Osteoblast (primary cell): ENCODE measurements around the gene SLC17A8. TPM values are rescaled to one million over a fixed set of nuclear protein-coding genes. Genes with fewer than 3 reads are reported as not detected.

Experiments used
- DNase-seq: peaks from one replicate; pipeline ENCODE4 v3.0.0; 2011; ENCODE audit warnings: low spot score, mixed read lengths; ENCODE audit not compliant: insufficient read length; ENCODE audit errors: missing footprints
- H2AFZ ChIP-seq: 2 replicates; pipeline ENCODE4 v1.6.0; 2011; ENCODE audit warnings: mild to moderate bottlenecking, low read length
- H3K27ac ChIP-seq: 2 replicates; pipeline ENCODE4 v1.5.1; 2011; ENCODE audit warnings: mild to moderate bottlenecking, low read depth, low read length, moderate library complexity
- H3K27me3 ChIP-seq: 2 replicates; pipeline ENCODE4 v1.6.0; 2012; ENCODE audit warnings: mild to moderate bottlenecking, control low read depth, inconsistent platforms, low read length, moderate library complexity; ENCODE audit not compliant: insufficient read depth
- H3K36me3 ChIP-seq: 2 replicates; pipeline ENCODE4 v1.5.1; 2011; ENCODE audit warnings: mild to moderate bottlenecking, low read length, control low read depth, moderate library complexity; ENCODE audit not compliant: insufficient read depth
- H3K4me1 ChIP-seq: 2 replicates; pipeline ENCODE4 v1.5.1; 2011; ENCODE audit warnings: mild to moderate bottlenecking, low read length, control low read depth, moderate library complexity; ENCODE audit not compliant: insufficient read depth
- H3K4me2 ChIP-seq: 2 replicates; pipeline ENCODE4 v1.6.0; 2011; ENCODE audit warnings: mild to moderate bottlenecking, low read length; ENCODE audit not compliant: insufficient read depth
- H3K4me3 ChIP-seq: fragments of 200-600 bp; sonication (generic); 3 replicates; pipeline ENCODE4 v1.5.1; 2012; ENCODE audit warnings: mild to moderate bottlenecking, low read length, inconsistent platforms; ENCODE audit not compliant: insufficient read depth
- H3K79me2 ChIP-seq: 2 replicates; pipeline ENCODE4 v1.6.0; 2012; ENCODE audit warnings: mild to moderate bottlenecking, low read length, control low read depth, inconsistent platforms; ENCODE audit not compliant: insufficient read depth
- H3K9me3 ChIP-seq: 2 replicates; pipeline ENCODE4 v1.5.1; 2011; ENCODE audit warnings: low read depth, low read length, control low read depth
- H4K20me1 ChIP-seq: 2 replicates; pipeline ENCODE4 v1.6.0; 2012; ENCODE audit warnings: mild to moderate bottlenecking, low read length, control low read depth; ENCODE audit not compliant: insufficient read depth
- total RNA-seq: library from RNA; depleted of rRNA; stranded (reverse); fragments of >200 nt; gene quantifications from 2 replicates; pipeline ENCODE4 v1.2.3, GENCODE V29; 2012
- TF ChIP-seq, protein P1 (sequence below): IDR thresholded peaks from 2 replicates; pipeline ENCODE4 v1.5.1; 2011; ENCODE audit warnings: mild to moderate bottlenecking, low read depth, low read length, moderate library complexity; ENCODE audit errors: extremely low read depth

Gene SLC17A8
- total RNA-seq, 1 donor, result not detected

DNA sequence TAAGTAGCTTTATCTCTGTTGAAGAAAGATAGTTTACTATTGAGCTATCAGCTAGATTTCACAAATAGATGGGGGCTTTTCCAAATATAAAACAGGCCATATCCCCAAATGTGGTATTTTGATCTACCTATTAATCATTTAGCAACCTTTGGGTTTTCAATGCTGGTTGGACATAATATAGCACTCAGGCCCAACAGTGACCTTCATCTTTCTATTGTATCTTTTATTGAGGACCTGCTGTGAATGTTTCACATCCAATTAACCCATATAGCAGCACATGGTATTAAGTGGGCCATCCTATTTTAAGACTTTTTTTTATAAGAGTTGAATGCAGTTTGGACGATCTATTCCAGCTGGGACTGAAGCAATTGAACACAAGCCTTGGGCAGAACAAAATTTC is 106.8 kb downstream of the SLC17A8 start:
- Histone ChIP-seq H3K79me2 (no peaks in the 10 kb centered on the region), H3K4me1 (no peaks in the 10 kb centered on the region)

DNA sequence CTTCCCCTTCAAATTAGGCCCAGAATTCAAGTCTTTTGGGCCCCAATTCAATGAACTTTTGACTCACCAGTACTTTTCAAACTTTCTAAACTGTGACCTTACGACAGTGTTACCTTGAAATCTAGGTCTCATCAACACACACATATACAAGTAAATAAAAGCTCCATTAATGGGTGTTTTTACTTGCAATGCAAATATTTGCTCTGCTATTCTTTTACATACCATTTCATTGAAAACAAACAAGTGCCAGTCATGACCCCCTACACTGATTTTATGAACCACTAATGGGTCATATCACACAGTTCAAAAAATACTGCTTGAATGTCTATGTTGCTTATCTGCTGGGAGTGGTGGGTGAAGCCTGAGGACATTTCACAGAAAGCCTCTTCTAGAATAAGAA is 107.7 kb downstream of the SLC17A8 start:
- H3K27ac ChIP-seq, result no peak overlapping the region
- TF ChIP-seq, protein P1, sequence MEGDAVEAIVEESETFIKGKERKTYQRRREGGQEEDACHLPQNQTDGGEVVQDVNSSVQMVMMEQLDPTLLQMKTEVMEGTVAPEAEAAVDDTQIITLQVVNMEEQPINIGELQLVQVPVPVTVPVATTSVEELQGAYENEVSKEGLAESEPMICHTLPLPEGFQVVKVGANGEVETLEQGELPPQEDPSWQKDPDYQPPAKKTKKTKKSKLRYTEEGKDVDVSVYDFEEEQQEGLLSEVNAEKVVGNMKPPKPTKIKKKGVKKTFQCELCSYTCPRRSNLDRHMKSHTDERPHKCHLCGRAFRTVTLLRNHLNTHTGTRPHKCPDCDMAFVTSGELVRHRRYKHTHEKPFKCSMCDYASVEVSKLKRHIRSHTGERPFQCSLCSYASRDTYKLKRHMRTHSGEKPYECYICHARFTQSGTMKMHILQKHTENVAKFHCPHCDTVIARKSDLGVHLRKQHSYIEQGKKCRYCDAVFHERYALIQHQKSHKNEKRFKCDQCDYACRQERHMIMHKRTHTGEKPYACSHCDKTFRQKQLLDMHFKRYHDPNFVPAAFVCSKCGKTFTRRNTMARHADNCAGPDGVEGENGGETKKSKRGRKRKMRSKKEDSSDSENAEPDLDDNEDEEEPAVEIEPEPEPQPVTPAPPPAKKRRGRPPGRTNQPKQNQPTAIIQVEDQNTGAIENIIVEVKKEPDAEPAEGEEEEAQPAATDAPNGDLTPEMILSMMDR, result no peak
- H3K4me2 ChIP-seq, result no peak overlapping the region
- no peaks in the 10 kb centered on the region for H3K9me3 ChIP-seq
- H3K36me3 ChIP-seq, result no peaks in the 10 kb centered on the region
- DNase-seq, result no peak
- H3K4me3 ChIP-seq, result no peak overlapping the region
- H4K20me1 ChIP-seq, result no peaks in the 10 kb centered on the region
- H3K27me3 ChIP-seq, result no peaks in the 10 kb centered on the region
- no peak overlapping the region for H2AFZ ChIP-seq
- H3K4me1 ChIP-seq, result no peaks in the 10 kb centered on the region
- no peaks in the 10 kb centered on the region for H3K79me2 ChIP-seq

More for the DNA sequence above, 106.8 kb downstream of the SLC17A8 start:
- Histone ChIP-seq H3K27me3 (no peaks in the 10 kb centered on the region), H4K20me1 (no peaks in the 10 kb centered on the region), H3K36me3 (no peaks in the 10 kb centered on the region), H3K4me3 (no peak overlapping the region), H3K4me2 (no peak overlapping the region), H3K27ac (no peak overlapping the region), H3K9me3 (no peaks in the 10 kb centered on the region), H2AFZ (no peak overlapping the region)
- DNase-seq, result no peak
- TF ChIP-seq, protein P1, result no peak

DNA sequence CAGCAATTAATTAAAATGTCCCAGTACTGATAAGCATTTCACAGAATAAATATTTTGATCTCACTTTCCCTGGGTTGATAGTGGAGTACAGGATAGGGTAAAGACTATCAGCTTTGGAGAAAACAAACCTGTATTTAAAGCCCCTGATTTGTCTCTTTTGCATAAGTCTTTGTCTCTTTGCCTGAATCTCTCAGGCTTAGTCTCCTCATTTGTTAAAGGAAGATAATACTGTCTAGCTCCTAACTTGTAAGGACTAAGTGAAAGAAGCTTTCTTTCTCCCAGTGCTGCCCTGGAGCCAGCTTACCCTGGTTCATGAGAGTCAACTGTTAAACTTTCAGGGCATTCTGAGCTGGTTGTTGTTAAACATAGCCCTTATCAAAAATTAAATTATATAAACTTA is 111.3 kb downstream of the SLC17A8 start:
- Histone ChIP-seq H3K4me1 (no peaks in the 10 kb centered on the region), H3K36me3 (no peaks in the 10 kb centered on the region), H4K20me1 (no peaks in the 10 kb centered on the region), H3K27me3 (no peaks in the 10 kb centered on the region), H3K79me2 (no peaks in the 10 kb centered on the region), H3K4me2 (no peak overlapping the region), H3K9me3 (no peaks in the 10 kb centered on the region), H3K27ac (no peak overlapping the region), H3K4me3 (no peak overlapping the region), H2AFZ (no peak overlapping the region)
- DNase-seq, result no peak
- TF ChIP-seq, protein P1, result no peak

Other genes with a start within 250 kb of the SLC17A8 start
- 55.7 and 64.8 TPM in 2 replicates for gene BLTP3B, start 214.2 kb upstream of the SLC17A8 start, total RNA-seq
- gene ACTR6, start 156.3 kb upstream of the SLC17A8 start, total RNA-seq, result 13.6 and 19.2 TPM in 2 replicates
- 0.36 and 1.5 TPM in 2 replicates for gene DEPDC4, start 90.0 kb upstream of the SLC17A8 start, total RNA-seq
- gene SCYL2, start 89.9 kb upstream of the SLC17A8 start, total RNA-seq, result 64.4 and 69.8 TPM in 2 replicates
- not detected in 2 replicates for gene NR1H4, start 116.8 kb downstream of the SLC17A8 start, total RNA-seq
- gene GAS2L3, start 216.6 kb downstream of the SLC17A8 start, total RNA-seq, result 29.3 and 33.3 TPM in 2 replicates